HG02763 (cell line): ENCODE measurements around the gene TMEM165.

Source experiments
- ATAC-seq: cut with Tn5 transposase; IDR thresholded peaks from one replicate; pipeline ENCODE4 v1.9.1; 2021; ENCODE audit warnings: mild to moderate bottlenecking, moderate library complexity; ENCODE audit not compliant: unreplicated experiment

Gene TMEM165

DNA sequence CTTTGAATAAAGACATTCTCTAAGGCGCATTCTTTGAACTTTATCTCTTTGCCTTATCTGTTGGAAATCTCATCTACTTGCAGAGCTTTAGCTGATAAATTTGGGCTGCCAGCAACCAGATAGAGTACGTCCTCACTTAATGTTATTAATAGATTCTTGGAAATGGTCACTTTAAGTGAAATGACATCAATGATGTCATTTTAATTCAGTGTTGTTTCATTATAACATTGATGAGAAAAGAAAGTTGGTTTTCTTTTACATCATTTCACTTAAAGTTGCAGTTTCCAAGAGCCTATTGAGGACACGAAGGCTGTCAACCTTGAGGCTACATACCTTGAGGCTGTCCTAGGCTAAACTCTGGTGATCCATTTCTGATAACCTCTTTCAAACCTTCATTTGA lies 9.3 kb downstream of the TMEM165 start:
- ATAC-seq, result no peak

DNA sequence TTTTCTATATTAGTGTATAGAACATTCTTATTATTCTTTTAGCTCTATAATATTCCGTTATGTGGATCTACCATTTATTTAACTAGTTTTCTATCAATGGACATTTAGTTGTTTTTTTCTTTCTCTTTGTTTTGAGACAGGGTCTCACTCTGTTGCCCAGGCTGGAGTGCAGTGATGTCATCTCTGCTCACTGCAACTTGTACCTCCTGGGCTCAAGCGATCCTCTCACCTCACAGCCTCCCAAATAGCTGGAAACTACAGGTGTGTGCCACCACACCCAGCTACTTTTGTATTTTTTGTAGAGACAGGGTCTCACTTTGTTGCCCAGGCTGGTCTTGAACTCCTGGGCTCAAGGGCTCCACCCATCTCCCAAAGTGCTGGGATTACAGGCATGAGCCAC lies 10.8 kb downstream of the TMEM165 start:
- no peak for ATAC-seq

DNA sequence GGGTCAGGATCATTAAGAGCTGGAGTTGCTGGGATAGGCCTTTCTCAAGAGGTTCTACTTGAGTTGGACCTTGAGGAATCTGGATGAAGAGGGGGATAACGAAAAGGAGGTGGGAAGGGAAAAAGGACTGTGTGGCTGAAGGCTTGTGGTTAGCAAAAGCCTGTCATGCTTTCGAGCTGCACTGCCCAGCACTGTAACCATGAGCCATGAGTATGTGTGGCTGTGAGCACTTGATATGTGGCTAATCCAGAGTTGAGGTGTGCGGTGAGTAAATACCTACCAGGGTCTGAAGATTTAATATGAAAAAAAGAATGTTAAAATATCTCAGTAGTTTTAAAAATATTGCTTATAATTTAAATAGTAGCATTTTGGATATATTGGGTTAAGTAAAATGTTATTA lies 11.4 kb downstream of the TMEM165 start:
- no peak for ATAC-seq

DNA sequence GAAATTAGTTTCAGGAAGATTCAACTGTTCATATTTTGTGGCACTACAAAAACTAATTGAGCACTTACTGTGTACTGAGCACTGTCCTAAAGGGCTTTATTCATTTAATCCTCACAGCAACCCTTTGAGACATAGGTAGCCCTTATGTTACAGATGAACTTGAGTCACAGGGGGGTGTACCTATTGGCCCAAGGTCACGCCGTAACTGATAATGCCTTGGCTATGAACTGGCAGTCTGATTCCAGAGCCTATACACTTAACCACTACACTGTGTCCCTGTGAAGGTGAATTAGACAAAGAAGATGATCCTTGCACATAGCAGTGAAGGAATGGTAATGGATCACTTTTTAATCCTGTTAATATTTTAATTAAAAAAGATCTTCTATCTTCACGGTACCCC lies 12.0 kb downstream of the TMEM165 start:
- no peak for ATAC-seq

DNA sequence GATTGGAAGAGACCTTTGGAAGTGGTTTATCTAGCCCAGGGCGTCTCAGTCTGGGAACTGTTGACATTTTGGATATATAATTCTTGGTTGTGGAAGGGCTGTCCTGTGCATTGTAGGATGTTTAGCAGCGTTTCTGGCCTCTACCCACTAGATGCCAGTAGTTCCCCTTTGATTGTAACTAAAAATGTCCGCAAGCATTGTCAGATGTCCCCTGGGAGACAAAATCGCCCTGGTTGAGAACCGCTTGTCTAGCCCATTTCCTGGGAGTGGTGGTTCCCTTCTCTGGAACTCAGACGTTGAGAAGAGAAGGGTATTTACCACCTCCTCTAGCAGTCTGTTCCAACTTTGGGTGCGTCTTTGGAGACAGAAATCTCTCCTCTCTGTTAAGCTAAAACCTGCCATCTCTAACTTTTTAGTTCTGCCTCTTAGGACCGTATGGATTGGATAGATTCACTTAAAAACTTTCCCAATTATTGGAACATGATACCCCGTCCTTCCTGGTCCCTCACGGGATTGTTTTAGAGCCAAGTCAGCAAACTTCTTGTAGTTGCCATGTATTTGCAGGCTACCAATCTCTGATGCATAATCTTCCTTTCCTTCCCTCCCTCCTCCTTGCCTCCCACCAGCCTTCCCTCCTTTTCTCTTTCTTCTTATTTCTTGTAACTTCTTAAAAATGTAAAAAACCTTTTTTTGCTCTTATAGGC lies 13.9 kb downstream of the TMEM165 start:
- peak; percentile 83 for ATAC-seq

DNA sequence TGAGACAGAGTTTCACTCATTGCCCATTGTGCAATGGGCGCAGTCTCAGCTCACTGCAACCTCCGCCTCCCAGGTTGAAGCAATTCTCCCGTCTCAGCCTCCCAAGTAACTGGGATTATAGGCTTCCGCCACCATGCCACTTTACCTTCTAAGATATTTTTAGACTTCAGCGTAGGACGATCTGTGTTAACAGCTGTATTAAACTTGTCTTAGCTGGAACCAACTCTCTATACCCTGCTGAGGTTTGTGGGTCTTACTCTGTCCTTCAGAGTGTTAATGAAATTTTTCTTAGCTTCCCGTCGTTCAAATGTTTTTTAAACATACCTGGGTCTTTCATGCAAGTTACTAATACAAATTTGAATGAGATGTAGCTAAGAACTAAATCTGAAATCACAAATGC lies 14.7 kb downstream of the TMEM165 start:
- no peak for ATAC-seq

DNA sequence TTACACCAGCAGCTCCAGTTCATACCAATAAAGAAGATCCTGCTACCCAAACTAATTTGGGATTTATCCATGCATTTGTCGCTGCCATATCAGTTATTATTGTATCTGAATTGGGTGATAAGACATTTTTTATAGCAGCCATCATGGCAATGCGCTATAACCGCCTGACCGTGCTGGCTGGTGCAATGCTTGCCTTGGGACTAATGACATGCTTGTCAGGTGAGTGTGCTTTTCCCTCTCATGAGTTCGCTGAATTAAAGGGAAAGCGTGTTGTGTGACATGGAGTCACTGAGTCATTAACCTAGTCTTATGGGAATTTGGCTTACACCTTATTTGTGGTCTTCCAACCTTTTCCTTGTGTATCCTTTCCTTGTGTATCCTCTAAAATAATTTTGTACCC lies 15.9 kb downstream of the TMEM165 start:
- ATAC-seq, result no peak

DNA sequence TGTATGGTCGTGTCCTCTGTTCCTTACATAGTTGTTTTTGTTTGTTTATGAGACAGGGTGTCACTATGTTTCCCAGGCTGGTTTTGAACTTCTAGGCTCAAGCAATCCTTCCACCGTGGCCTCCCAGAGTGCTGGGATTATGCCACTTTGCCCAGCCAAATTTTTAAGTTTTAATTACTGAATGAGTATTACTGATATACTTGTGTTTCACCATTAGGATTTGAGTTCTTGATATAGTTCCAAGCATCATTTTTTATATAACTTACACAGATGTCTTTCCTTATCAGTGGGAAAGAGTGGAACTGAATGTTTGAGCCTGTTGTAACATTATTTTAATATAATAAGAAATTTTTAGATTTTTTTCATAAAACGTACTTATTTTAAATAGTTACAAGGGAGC lies 20.4 kb downstream of the TMEM165 start:
- no peak for ATAC-seq

DNA sequence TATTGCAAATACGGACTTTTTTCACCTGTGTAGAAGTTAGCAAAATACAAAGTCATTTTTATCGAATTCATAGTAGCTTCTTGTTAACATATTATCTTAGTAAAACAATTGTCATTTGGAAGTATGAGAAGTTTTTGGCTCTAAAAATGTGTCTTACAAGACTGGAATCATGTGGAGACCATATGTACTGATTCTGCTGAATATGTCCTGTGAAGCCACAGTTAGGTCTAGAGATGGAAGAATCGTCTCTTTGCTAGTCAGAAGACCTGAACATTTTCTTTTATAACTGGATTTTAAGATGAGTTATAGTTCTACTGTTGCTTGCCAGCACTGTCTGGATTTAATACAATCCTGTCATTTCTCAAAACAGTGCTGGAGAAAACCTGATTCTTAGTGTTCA lies 29.0 kb downstream of the TMEM165 start:
- ATAC-seq, result no peak

DNA sequence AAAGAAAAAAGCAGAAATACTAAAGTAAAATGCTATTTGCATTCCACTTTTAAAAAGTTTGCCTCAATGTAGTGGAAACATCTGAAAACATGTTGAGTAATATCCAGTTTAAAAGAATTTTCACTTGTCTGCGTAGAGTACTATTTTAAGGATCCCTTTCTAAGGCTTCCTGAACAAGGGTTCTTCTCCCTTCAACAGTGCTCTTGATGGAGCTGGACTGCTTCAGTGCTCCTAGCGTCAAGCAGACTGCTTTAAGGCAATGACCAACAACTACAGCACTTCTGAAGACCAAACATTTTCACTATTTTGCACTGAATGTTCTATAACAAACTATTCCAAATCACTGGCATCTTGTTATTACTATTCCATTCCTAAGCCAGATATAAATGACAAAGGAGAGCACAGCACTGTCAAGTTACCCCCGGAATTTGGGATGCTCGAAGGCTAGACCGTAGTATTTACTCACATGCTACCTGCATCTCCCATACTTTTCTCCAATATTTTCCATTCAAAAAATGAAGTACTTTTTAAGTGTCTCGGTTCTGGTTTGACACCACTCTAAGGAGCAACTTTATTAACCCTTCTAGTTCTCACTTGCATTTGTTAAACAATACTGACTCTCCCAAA lies 36.1 kb downstream of the TMEM165 start:
- ATAC-seq, result no peak

DNA sequence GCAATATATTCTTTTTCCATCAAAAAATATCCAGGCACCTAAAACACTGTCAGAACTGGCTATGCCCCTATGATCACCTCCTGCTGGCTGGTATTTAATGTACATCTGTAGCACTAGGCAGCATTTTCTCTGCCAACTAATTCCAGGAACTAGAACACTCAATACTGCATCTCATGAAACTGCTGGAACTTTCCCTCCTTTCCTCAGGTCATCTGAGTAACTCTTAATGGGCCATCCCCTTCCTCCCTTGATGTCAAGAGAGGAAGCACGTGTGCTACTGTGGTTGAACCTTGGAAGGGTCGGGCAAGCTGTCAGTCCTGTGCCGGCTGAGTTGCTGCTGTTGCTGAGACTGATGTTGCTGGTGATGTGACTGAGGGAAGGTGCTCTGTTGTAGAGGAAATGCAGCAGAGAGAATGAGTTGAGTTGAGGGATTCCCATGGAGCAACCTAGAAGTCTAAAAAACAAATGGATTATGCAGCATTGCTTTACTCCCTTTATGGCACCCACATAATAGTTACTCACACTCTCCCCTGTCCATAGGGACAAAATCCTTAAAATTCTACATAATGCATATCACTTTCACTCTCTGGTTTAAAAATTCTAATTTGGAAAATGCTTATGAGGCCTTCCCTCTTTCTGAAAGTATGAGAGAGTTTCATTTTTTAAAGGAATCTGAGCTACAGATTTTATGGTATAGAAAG lies 39.5 kb downstream of the TMEM165 start:
- peak; percentile 58 for ATAC-seq

DNA sequence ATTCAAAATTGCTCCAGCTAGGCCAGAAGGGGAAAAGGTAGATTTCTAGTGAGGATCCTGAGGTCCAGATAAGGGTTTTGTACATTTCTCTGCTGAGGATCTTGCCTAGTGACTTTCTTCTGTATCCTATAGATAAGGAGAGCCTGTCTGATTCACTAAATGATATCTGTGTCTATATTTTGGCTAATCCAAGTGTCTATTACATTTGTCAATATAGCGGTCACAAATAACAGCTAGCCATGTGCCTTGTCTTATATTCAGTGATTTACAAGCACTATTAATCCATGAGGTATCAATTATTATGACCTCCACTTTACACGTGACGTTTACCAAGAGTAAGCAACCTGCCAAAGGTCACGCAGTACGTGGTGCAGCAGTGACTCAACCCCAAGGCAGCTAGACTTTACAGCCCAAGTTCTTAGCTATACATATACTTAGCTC lies 41.6 kb downstream of the TMEM165 start:
- no peak for ATAC-seq

DNA sequence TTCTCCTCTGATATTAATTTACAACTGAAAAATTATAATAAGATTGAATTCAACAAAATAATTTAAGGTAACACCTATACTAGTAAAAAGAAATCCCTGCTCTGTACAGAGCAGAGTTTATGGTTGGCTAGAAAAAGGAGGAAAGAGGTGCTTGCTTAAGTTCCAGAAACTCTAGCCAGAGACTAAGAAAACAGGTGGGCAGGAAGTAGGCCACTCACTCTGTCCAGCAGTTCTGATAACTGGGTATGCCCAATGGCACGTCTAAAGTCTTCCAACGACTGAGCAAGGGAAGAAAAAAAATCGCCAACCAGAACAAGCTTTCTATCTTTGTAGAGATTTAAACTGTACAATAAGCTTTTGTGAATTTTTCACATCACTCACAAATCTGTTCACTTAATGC lies 42.1 kb downstream of the TMEM165 start:
- ATAC-seq, result no peak

DNA sequence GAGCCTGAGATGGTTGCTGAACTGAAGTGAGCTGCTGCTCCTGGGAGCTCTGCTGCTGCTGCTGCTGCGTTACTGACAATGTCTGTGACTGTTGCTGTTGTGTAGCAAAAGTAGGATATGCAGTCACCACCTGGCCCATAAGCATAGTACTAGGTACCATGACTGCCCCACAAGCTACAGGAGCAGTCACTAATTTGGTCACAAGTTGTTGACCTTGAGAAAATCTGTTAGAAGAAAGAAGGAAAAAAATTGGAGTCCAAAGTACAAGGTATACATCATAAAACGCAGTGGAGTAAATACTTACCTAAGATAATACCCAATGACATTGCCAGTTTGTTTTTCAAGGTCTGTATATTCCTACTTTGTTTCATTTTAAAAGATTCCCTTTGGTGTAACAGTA lies 42.6 kb downstream of the TMEM165 start:
- ATAC-seq, result no peak

DNA sequence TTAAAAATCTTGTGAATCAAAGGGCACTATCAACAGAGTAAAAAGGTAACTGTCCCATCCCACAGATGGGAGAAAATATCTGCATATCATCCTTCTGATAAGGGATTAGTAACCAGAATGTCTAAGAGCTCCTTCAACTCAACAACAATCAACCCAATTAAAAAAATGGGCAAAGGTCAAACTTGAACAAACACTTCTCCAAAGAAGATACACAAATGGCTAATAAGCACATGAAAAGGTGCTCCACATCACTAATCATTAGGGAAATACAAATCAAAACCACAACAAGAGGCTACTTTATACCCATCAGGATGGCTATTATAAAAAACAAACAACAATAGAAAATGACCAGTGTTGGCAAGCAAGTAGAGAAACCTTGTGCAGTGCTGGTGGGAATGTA lies 43.3 kb downstream of the TMEM165 start:
- ATAC-seq, result no peak

DNA sequence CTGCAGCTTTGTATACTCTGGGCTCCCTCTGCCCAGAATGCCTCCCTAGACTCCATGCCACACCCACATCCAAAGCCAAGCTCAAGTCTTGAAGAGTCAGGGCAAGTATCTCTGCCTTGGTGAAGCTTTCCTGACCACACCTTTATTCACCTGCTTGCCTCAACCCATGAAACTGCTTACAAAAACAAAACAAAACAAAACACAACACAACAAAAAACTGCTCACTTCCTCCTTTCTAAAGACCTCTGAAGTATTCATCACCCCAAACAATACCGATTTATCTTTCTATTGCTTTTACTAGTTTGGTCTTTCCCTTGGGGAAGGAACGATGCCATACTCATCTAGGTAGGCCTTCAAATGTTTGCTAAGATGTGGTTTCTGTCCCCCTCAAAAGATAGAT lies 45.0 kb downstream of the TMEM165 start:
- no peak for ATAC-seq

DNA sequence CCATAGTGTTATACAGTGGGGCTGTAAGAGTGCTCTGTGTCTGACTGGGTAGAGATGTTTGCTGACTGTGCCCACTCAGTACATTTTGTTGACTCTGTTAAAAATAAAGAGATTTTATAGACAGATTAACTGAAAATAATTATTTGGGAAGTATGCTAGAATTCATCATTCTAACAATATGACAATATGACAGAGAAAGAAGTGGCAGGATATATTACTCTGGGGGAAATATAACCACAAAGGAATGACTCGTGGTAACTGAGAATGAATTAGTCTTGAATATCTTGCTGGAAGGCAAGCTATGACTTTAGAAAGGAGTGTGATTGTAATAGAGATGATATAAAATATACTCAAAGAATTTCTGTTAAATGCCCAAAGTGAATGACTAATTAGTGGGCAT lies 46.8 kb downstream of the TMEM165 start:
- no peak for ATAC-seq

DNA sequence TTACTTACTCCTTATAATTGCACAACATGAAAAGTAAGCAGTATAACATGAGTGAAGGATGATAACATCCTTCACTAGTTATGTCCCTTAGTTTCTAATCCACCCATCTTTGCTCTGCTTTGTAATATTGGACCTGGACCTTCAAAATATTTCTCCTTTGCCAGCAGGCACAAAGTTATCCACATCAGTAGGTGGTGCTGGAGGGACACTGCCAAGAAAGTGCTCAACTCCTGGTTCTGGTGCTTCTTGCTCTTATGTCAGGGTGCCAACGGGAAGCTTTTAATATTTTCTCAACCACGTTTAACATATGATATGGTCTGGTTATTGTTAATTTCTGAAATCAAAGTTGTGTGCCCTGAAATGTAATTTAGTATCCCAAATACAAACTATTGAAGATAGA lies 49.1 kb downstream of the TMEM165 start:
- no peak for ATAC-seq

DNA sequence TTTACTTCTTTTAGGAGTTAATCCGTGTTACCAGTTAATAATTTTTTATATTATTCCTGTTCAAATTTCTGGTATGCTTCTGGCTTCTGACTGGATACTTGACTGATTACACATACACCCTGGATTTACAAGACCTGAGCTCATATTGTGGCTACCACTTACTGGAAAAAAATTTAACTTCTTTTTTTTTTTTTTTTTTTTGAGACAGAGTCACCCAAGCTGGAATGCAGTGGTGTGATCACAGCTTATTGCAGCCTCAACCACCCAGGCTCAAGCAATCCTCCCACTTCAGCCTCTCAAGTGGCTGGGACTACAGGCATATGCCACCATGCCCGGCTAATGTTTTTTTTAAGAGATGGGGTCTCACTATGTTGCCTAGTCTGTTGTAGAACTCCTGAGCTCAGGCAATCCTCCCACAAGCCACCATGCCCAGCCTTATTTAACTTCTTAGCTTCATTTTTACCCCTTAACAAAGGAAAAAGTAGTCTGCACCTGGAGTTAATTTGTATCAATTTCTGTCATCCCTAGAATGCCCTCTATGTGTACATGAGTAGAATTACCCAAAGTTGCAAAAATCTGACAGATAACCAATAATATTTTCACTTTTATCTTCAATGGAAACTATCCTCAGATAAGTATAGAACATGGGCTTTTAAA lies 50.3 kb downstream of the TMEM165 start:
- ATAC-seq, result no peak

DNA sequence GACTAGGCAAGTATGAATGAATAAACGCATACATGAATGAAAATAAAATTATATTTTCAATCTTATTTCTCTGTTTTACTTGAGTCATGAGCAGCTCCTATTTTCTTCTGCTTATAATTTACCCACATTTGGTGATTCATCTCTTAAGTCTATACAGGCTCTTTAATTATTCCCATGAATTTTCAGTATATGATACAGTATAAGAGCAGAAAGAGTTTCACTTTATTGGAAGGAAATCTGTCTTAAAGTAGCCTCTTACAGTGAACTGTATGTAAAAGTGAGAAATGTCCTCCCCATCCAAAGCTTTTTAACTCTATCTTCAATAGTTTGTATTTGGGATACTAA lies 50.8 kb downstream of the TMEM165 start:
- ATAC-seq, result no peak

DNA sequence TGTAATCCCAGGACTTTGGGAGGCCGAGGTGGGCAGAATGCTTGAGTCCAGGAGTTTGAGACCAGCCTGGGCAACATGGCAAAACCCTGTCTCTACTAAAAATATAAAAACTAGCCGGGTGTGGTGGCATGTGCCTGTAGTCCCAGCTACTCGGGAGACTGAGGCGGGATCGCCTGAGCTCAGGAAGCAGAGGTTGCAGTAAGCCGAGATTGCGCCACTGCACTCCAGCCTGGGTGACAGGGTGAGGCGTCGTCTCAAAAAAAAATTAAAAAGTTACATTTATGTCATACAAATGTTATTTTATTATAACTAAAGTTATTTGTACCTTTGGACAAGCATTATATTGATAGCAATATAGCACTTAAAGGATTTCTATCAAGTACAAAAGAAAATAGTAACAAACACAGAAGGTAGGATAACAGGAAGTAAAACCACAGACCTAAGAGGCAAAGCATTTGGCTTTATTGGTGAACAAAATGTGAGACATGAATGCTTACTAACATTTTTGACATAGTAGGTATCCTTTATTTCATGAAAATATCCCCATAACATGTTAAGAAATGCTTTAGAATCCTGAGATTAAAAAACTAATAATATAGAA lies 51.5 kb downstream of the TMEM165 start:
- ATAC-seq, result no peak
